Naive thymus-derived CD8-positive, alpha-beta T cell (primary cell): ENCODE data around the gene ICE2. TPM values are rescaled to one million over a fixed set of nuclear protein-coding genes. Genes with fewer than 3 reads are reported as not detected.
"Not testable (repeated sequence)": the region's sequence is repeated elsewhere in the genome, so short reads cannot be mapped to it uniquely, and the experiment has no call there.

ENCODE experiments used
- ATAC-seq, 2 donors: fragments of 150-1000 bp; cut with Tn5 transposase in 1 of 2; sonication (Bioruptor Pico), chemical (Tn5 transposase) in 1 of 2; 1 replicate in 1 of 2; 2 replicates in 1 of 2; pipeline ENCODE4 v1.10.0; 2021; ENCODE audit warnings: mild to moderate bottlenecking in 2 of 2, moderate library complexity in 2 of 2
- POLR2A ChIA-PET: fragments of 350-600 bp; sonication (Branson Sonifier 250); formaldehyde crosslinking; loops from one replicate; lab custom pipeline; 2021; ENCODE audit warnings: antibody characterized with exemption; lab: Charles Lee
- DNase-seq, 10 donors: peaks; one replicate each; pipeline versions ENCODE4 v3.0.0 to v3.0.0-alpha.2; 2020 to 2022
- H3K27ac Mint-ChIP-seq, 10 donors: one replicate each; pipeline ENCODE4 v1.8.0; 2020 to 2022; ENCODE audit warnings: mild to moderate bottlenecking in 10 of 10, mixed read lengths in 10 of 10, moderate library complexity in 4 of 10, inconsistent platforms in 1 of 10
- H3K27me3 Mint-ChIP-seq, 5 donors: one replicate each; pipeline ENCODE4 v1.8.0; 2021 to 2022; ENCODE audit warnings: mixed read lengths in 5 of 5
- H3K36me3 Mint-ChIP-seq, 3 donors: one replicate each; pipeline ENCODE4 v1.8.0; 2020 to 2022; ENCODE audit warnings: mixed read lengths in 3 of 3, mild to moderate bottlenecking in 2 of 3, inconsistent platforms in 1 of 3
- H3K4me1 Mint-ChIP-seq, 4 donors: one replicate each; pipeline ENCODE4 v1.8.0; 2021 to 2022; ENCODE audit warnings: mixed read lengths in 4 of 4
- H3K4me3 Mint-ChIP-seq, 10 donors: one replicate each; pipeline ENCODE4 v1.8.0; 2020 to 2022; ENCODE audit warnings: mild to moderate bottlenecking in 10 of 10, mixed read lengths in 10 of 10, moderate library complexity in 6 of 10, inconsistent platforms in 1 of 10
- H3K9me3 Mint-ChIP-seq, 9 donors: one replicate each; pipeline ENCODE4 v1.8.0; 2020 to 2022; ENCODE audit warnings: mixed read lengths in 9 of 9, mild to moderate bottlenecking in 3 of 9, inconsistent platforms in 1 of 9, moderate library complexity in 1 of 9
- polyA plus RNA-seq, 3 donors: library from polyadenylated mRNA; unstranded; fragments of 300-500 nt; fragmentation: Illumina TruSeq; gene quantifications; one replicate each; pipeline ENCODE4 v1.2.3, GENCODE V29; 2021
- total RNA-seq, 8 experiments: library from RNA in 2 of 8; stranded (reverse) in 2 of 8; gene quantifications; one replicate each; pipeline ENCODE4 v1.2.3 and lab custom pipeline; 2021 to 2026

Gene ICE2
- total and polyA plus RNA-seq, 5 experiments from 2014 or later = 64.2 to 71.4 (median 69.2) TPM

DNA sequence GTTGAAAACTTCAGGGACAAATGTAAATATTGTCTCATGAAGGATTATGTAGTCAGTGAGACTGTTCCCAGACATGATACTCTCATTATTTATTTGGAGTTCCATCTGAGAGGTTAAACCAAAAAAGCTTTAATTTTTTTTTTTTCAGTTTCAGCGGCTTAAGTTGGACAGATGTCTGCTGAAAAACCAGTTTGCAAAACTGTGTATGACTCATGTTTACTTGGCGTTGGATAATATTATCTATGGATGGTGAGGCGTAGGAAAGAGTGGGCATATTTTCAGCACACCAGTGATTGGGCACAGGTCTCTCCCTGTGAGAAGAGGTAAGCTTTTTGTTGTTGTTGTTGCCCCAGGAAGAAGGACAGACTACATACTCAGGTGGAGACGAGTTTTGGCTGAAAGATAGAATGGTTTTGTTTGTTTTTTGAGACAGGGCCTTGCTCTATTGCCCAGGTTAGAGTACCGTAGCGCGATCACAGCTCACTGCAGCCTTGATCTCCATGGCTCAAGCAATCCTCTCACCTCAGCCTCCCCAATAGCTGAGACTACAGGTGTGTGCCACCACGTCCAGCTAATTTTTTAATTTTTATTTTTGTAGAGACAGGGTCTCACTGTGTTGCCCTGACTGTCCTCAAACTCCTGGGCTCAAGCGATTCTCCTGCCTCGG is 64.8 kb downstream of the ICE2 start:
- ATAC-seq (no peak), DNase-seq (no peak)
- Mint-ChIP-seq H3K36me3 (no peaks in the 10 kb centered on the region), H3K9me3 (peaks cover 0 to 1% (median 0%) of the 10 kb centered on the region in 9 donors), H3K4me1 (peaks cover 0 to 1% (median under 1%) of the 10 kb centered on the region in 4 donors), H3K27me3 (no peaks in the 10 kb centered on the region), H3K27ac (no peak overlapping the region), H3K4me3 (no peak overlapping the region)
- POLR2A ChIA-PET = interaction anchor here (0.6 kb wide), 2 partner anchors 10 to 14 kb away, joined by 3 read pairs; no protein-coding TSS in a partner anchor

- Mint-ChIP-seq H3K27ac (no peak overlapping the region), H3K27me3 (no peaks in the 10 kb centered on the region), H3K36me3 (no peaks in the 10 kb centered on the region), H3K4me3 (no peak overlapping the region), H3K9me3 (peaks cover 0 to 1% (median 0%) of the 10 kb centered on the region in 9 donors), H3K4me1 (peaks cover 5 to 9% (median 5%) of the 10 kb centered on the region in 4 donors)
- POLR2A ChIA-PET = interaction anchor here (0.6 kb wide), 1 partner anchor 14 kb away, joined by 3 read pairs; no protein-coding TSS in a partner anchor
- ATAC-seq = no peak
- DNase-seq = no peak
These were observed 65.6 kb downstream of the ICE2 start for GRCh38 chr15:60413231-60413824.

DNA sequence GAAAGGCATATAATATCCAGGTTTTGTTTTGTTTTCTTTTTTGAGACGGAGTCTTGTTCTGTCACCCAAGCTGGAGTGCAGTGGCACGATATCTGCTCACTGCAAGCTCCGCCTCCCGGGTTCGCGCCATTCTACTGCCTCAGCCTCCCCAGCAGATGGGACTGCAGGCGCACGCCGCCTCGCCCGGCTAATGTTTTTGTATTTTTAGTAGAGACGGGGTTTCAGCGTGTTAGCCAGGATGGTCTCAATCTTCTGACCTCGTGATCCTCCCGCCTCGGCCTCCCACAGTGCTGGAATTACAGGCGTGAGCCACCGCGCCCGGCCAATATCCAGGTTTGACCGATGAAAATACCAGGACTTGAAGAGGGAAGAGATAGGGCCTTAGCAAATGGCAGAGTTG is 66.1 kb downstream of the ICE2 start:
- H3K36me3 Mint-ChIP-seq, DNase-seq, POLR2A ChIA-PET, H3K27ac Mint-ChIP-seq, ATAC-seq, H3K27me3 Mint-ChIP-seq, H3K9me3 Mint-ChIP-seq, H3K4me3 Mint-ChIP-seq: not testable (repeated sequence)
- peaks cover 7 to 13% (median 8%) of the 10 kb centered on the region in 4 donors for H3K4me1 Mint-ChIP-seq

DNA sequence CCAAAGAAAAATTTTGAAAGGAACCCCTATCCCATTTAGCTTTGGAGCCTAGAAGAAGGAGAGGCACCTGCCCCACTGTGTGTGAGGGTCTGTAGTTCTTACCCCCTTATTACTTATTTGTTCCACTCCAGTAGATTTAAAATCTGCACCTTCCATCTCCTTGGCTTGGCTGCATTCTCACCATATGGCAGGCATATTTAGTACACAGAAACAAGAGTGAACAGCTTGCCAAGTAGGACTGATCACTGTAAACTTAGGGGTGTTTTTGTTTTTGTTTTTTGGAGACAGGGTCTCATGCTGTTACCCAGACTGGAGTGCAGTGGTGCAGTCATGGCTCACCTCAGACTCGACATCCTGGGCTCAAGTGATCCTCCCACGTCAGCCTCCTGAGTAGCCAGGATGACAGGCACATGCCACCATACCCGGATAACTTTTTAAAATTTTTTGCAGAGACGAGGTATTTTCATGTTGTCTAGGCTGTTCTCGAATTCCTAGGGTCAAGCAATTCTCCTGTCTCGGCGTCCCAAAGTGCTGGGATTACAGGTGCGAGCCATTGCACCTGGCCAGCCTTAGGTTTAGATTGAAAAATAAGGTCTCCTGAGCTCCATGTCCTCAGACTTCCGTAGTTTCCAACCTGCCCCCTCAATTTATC is 67.0 kb downstream of the ICE2 start:
- H3K9me3 Mint-ChIP-seq = peaks cover 0 to 1% (median 0%) of the 10 kb centered on the region in 9 donors
- POLR2A ChIA-PET = no interaction called here

DNA sequence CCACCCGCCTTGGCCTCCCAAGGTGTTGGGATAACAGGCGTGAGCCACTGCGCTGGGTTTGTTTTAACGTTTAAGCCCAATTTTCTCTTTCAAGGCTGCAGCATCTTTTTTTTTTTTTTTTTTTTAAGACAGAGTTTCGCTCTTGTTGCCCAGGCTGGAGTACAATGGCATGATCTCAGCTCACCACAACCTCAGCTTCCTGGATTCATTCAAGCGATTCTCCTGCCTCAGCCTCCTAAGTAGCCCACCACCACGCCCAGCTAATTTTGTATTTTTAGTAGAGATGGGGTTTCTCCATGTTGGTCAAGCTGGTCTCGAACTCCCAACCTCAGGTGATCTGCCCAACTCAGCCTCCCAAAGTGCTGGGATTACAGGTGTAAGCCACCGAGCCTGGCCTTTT is 68.6 kb downstream of the ICE2 start:
- not testable (repeated sequence) for ATAC-seq, DNase-seq, H3K4me3 Mint-ChIP-seq, H3K36me3 Mint-ChIP-seq, H3K9me3 Mint-ChIP-seq, H3K27ac Mint-ChIP-seq, H3K27me3 Mint-ChIP-seq
- H3K4me1 Mint-ChIP-seq = peaks cover 7 to 20% (median 8%) of the 10 kb centered on the region in 4 donors
- POLR2A ChIA-PET = interaction anchor here (0.6 to 0.7 kb wide), 2 partner anchors 87 to 111 kb away, joined by 3 read pairs; no protein-coding TSS in a partner anchor

More for the DNA sequence above, 67.0 kb downstream of the ICE2 start:
- Mint-ChIP-seq H3K4me1 (peaks cover 7 to 20% (median 8%) of the 10 kb centered on the region in 4 donors), H3K36me3 (no peaks in the 10 kb centered on the region), H3K27me3 (no peaks in the 10 kb centered on the region), H3K4me3 (no peak overlapping the region), H3K27ac (no peak overlapping the region)
- DNase-seq (no peak), ATAC-seq (no peak)

DNA sequence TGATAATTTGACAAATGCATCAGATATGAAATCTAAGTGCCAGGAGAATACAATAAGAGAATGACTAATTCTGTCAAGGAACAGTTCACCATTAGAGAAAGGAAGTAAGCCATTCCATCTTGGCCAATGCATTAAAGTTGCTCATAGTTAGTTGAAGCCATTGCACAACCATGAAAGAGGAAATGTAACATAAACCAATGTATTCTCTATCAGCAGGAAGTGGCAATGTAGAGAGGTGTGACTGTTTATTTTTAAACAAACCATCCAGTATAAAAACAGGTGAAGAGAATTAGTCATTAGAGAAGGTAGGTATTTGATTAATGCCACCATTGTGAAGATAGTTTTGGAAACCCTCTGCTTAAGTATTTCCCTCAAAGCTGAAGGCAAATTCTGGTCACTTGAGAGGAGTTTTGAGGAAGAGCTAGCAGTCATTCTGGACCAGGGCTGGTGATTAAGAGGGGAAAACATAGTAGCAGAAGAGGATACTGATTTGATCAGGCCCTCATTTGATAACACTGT is 70.4 kb downstream of the ICE2 start:
- H3K27ac Mint-ChIP-seq = peak overlapping the region in 5 of 10 donors; percentile 7 to 63 (median 22)
- no peak for DNase-seq
- H3K27me3 Mint-ChIP-seq = no peaks in the 10 kb centered on the region
- H3K4me1 Mint-ChIP-seq = peaks cover 7 to 20% (median 8%) of the 10 kb centered on the region in 4 donors
- POLR2A ChIA-PET = interaction anchor here (1.8 kb wide), 1 partner anchor 10 kb away, joined by 5 read pairs; the partner anchor contains the start of gene ANXA2
- H3K9me3 Mint-ChIP-seq = no peaks in the 10 kb centered on the region
- H3K4me3 Mint-ChIP-seq = peak overlapping the region in 2 of 10 donors; percentile 7 to 12
- ATAC-seq = peak in 1 of 2 donors; percentile 44
- H3K36me3 Mint-ChIP-seq = no peaks in the 10 kb centered on the region

DNA sequence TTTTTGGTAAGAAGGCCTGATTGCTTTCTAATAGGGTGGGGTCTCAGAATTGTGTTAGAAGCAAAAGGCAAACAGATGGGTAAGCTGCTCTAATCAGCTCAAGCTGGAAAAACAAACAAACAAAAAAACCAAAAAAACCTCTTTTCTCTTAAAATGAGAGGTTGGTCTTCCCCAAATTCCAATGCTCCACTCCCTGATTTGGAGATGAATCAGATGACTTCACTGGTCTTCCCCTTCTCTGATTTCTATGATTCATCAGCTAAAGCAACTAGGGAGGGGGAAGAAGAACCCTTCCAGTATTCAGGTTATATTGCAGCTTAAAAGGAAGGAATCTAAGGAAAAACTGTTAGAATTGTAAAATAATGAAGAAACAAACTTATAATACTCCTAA is 71.5 kb downstream of the ICE2 start:
- POLR2A ChIA-PET = interaction anchor here (1.8 kb wide), 1 partner anchor 9 kb away, joined by 5 read pairs; the partner anchor contains the start of gene ANXA2
- Mint-ChIP-seq H3K27me3 (no peaks in the 10 kb centered on the region), H3K36me3 (no peaks in the 10 kb centered on the region), H3K4me1 (peaks cover 7 to 20% (median 8%) of the 10 kb centered on the region in 4 donors), H3K27ac (no peak overlapping the region), H3K9me3 (no peaks in the 10 kb centered on the region), H3K4me3 (no peak overlapping the region)
- ATAC-seq = no peak
- no peak for DNase-seq

- peaks cover 7 to 20% (median 8%) of the 10 kb centered on the region in 4 donors for H3K4me1 Mint-ChIP-seq
- no peaks in the 10 kb centered on the region for H3K36me3 Mint-ChIP-seq
- DNase-seq (no peak), ATAC-seq (no peak)
- no peak overlapping the region for H3K27ac Mint-ChIP-seq
- no peaks in the 10 kb centered on the region for H3K27me3 Mint-ChIP-seq
- no peaks in the 10 kb centered on the region for H3K9me3 Mint-ChIP-seq
- POLR2A ChIA-PET = no interaction called here
- H3K4me3 Mint-ChIP-seq = no peak overlapping the region
These were observed 72.2 kb downstream of the ICE2 start for GRCh38 chr15:60406513-60407414.

DNA sequence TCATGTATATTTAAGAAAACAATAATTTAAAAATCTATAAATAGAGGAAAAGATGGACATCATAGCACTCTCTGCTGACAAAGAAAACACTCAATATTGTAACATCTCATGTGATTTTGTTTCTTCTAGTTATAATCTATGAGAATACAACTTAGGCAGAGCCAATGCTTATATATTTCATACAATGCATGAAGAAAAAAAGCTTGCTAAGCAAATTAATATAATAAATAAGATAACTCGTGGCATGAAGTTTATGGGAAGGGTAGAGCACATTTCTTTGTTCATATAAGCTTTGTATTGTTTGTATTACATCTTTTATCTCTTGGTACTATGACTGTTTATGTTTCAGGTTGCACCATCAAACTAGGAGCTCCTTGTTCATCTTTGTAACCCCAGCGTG is 73.5 kb downstream of the ICE2 start:
- Mint-ChIP-seq H3K27ac (no peak overlapping the region), H3K4me1 (peaks cover 7 to 20% (median 8%) of the 10 kb centered on the region in 4 donors), H3K9me3 (no peaks in the 10 kb centered on the region), H3K4me3 (no peak overlapping the region), H3K36me3 (no peaks in the 10 kb centered on the region), H3K27me3 (no peaks in the 10 kb centered on the region)
- ATAC-seq (no peak), DNase-seq (no peak)
- POLR2A ChIA-PET = no interaction called here

DNA sequence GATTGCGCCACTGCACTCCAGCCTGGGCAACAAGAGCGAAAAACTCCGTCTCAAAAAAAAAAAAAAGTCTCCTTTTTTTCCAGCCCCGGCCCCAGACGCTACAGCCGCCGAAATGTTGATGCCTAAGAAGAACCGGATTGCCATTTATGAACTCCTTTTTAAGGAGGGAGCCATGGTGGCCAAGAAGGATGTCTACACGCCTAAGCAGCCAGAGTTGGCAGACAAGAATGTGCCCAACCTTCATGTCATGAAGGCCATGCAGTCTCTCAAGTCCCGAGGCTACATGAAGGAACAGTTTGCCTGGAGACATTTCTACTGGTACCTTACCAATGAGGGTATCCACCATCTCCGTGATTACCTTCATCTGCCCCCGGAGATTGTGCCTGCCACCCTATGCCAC is 74.6 kb downstream of the ICE2 start:
- H3K27me3 Mint-ChIP-seq, H3K27ac Mint-ChIP-seq, ATAC-seq, H3K9me3 Mint-ChIP-seq, H3K4me3 Mint-ChIP-seq, DNase-seq, H3K36me3 Mint-ChIP-seq: not testable (repeated sequence)
- peaks cover 8 to 26% (median 11%) of the 10 kb centered on the region in 4 donors for H3K4me1 Mint-ChIP-seq
- POLR2A ChIA-PET = interaction anchor here (0.7 kb wide), 3 partner anchors 10 to 104 kb away, joined by 3 to 6 read pairs (median 4); no protein-coding TSS in a partner anchor

GRCh38 chr15:60400944-60401343 is 78.0 kb downstream of the ICE2 start:
- peaks cover 0 to 2% (median 0%) of the 10 kb centered on the region in 9 donors for H3K9me3 Mint-ChIP-seq
- peaks cover 16 to 30% (median 22%) of the 10 kb centered on the region in 4 donors for H3K4me1 Mint-ChIP-seq
- DNase-seq (no peak), ATAC-seq (no peak)
- H3K27ac Mint-ChIP-seq = peak overlapping the region in 1 of 10 donors; percentile 51
- no peaks in the 10 kb centered on the region for H3K36me3 Mint-ChIP-seq
- H3K27me3 Mint-ChIP-seq = peaks cover 0 to 4% (median 0%) of the 10 kb centered on the region in 5 donors
- POLR2A ChIA-PET = no interaction called here
- no peak overlapping the region for H3K4me3 Mint-ChIP-seq
